AG04449 (cell line): ENCODE results near the gene RBM33.

Experiments used
- CTCF ChIA-PET: fragments of 350-600 bp; formaldehyde crosslinking; extraction: SDS; loops from one replicate; lab custom pipeline; 2021; ENCODE audit warnings: antibody characterized with exemption; lab: Yijun Ruan, JAX
- POLR2A ChIA-PET: fragments of 400-600, 350-600 bp; formaldehyde crosslinking; extraction: SDS; loops from one replicate; lab custom pipeline; 2020; ENCODE audit warnings: antibody characterized with exemption, inconsistent platforms; lab: Yijun Ruan, JAX
- DNase-seq: peaks from one replicate; pipeline ENCODE4 v3.0.0-alpha.2; 2010; ENCODE audit warnings: low read depth, low spot score
- H3K4me3 ChIP-seq: 2 replicates; pipeline ENCODE4 v1.5.1; 2011; ENCODE audit warnings: low read depth, mild to moderate bottlenecking, control low read depth, low read length
- CTCF ChIP-seq: IDR thresholded peaks from one replicate; pipeline ENCODE4 v1.5.1; 2011; ENCODE audit warnings: mild to moderate bottlenecking, moderate library complexity, low read length, control low read depth, inconsistent platforms; ENCODE audit not compliant: insufficient read depth; ENCODE audit errors: missing control alignments

The RBM33 gene

GRCh38 chr7:155790666-155791065, 146.2 kb downstream of the RBM33 start:
- ChIA-PET POLR2A (no interaction called here), CTCF (interaction anchor here (0.8 to 1.5 kb wide), 4 partner anchors 8 to 1026 kb away, joined by 3 to 5 read pairs (median 4); no protein-coding TSS in a partner anchor)
- no peak for TF ChIP-seq CTCF
- no peak for DNase-seq
- H3K4me3 ChIP-seq = no peak overlapping the region

- no peak for DNase-seq
- ChIA-PET POLR2A (no interaction called here), CTCF (interaction anchor here (0.5 kb wide), 1 partner anchor 1179 kb away, joined by 3 read pairs; no protein-coding TSS in a partner anchor)
- H3K4me3 ChIP-seq = no peak overlapping the region
- TF ChIP-seq CTCF = no peak
Observed at GRCh38 chr7:155791214-155791737, 146.8 kb downstream of the RBM33 start.

GRCh38 chr7:155791836-155792235, 147.4 kb downstream of the RBM33 start:
- CTCF ChIA-PET = interaction anchor here (0.5 kb wide), 1 partner anchor 1179 kb away, joined by 3 read pairs; no protein-coding TSS in a partner anchor

GRCh38 chr7:155792315-155792960, 148.0 kb downstream of the RBM33 start:
- ChIA-PET POLR2A (no interaction called here), CTCF (no interaction called here)
- DNase-seq = no peak

More at GRCh38 chr7:155791836-155792235, 147.4 kb downstream of the RBM33 start:
- no peak for TF ChIP-seq CTCF
- no peak for DNase-seq
- POLR2A ChIA-PET = no interaction called here
- no peak overlapping the region for H3K4me3 ChIP-seq

GRCh38 chr7:155792999-155793560, 148.6 kb downstream of the RBM33 start:
- no peak for DNase-seq
- CTCF ChIA-PET = interaction anchor here (2.8 kb wide), 1 partner anchor 12 kb away, joined by 9 read pairs; no protein-coding TSS in a partner anchor
- TF ChIP-seq CTCF = no peak
- H3K4me3 ChIP-seq = no peak overlapping the region
- POLR2A ChIA-PET = no interaction called here

More at GRCh38 chr7:155792315-155792960, 148.0 kb downstream of the RBM33 start:
- no peak for TF ChIP-seq CTCF
- no peak overlapping the region for H3K4me3 ChIP-seq

GRCh38 chr7:155793720-155794119, 149.3 kb downstream of the RBM33 start:
- CTCF ChIA-PET = interaction anchor here (0.8 to 6.3 kb wide), 5 partner anchors 11 to 1032 kb away, joined by 4 to 73 read pairs (median 9); no protein-coding TSS in a partner anchor
- no peak overlapping the region for H3K4me3 ChIP-seq
- DNase-seq = no peak
- TF ChIP-seq CTCF = no peak
- POLR2A ChIA-PET = no interaction called here
